ENCODE measurements around the gene TNKS2. TPM values are rescaled to one million over a fixed set of nuclear protein-coding genes. Genes with fewer than 3 reads are reported as not detected.
"Not testable (repeated sequence)": the region's sequence is repeated elsewhere in the genome, so short reads cannot be mapped to it uniquely, and the experiment has no call there.

TNKS2 gene
- total and polyA plus RNA-seq, 2 donors (not counting 1 experiment from before 2014, with no cell fraction given): 17.5 to 45.8 TPM

DNA sequence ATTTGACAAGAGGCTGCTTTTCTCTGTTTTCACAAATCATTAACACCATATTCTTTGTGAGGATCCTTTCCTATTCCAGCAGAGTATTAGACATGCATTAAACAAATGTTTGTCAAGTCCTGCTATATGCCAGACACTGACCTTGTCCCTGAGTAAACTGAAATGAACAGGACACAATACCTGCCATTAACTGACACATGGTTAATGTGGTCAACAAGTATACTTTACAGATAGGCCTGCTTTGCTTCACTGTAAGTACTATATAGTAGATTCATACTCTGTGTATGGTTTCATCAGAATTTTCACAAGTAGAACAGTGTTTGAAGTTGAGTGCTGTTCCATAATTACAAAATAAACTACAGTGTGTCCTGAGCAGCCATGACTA, 5.9 kb downstream of the TNKS2 start:
- Mint-ChIP-seq H3K27ac (no peak overlapping the region), H3K27me3 (no peaks in the 10 kb centered on the region), H3K9me3 (ENCODE audit: insufficient read depth) (no peaks in the 10 kb centered on the region), H3K4me1 (peaks cover 58% of the 10 kb centered on the region), H3K4me3 (no peak overlapping the region)
- ChIA-PET CTCF (no interaction called here), POLR2A (no interaction called here)
- Histone ChIP-seq H3K9me3 (ENCODE audit: control extremely low read depth in 1 of 3, control insufficient read depth in 2 of 3, insufficient read depth in 1 of 3, low read length in 2 of 3) (no peaks in the 10 kb centered on the region), H3K27ac (ENCODE audit: low read length in 2 of 2) (no peak overlapping the region), H3K4me1 (ENCODE audit: control insufficient read depth in 2 of 2, insufficient read depth in 2 of 2, low read length in 2 of 2) (peaks cover 25 to 28% of the 10 kb centered on the region in 2 donors), H4K20me1 (ENCODE audit: control insufficient read depth, insufficient read depth, low read length, poor library complexity, severe bottlenecking) (peaks cover 92% of the 10 kb centered on the region), H2AFZ (ENCODE audit: insufficient read depth, low read depth, low read length, poor library complexity, severe bottlenecking) (no peak overlapping the region), H3K79me2 (ENCODE audit: control insufficient read depth, insufficient read depth, low read length) (peaks cover 94% of the 10 kb centered on the region), H3K36me3 (replicated peaks in 1 of 2; ENCODE audit: control extremely low read depth in 1 of 2, control insufficient read depth in 1 of 2, extremely low read depth in 1 of 2, insufficient read depth in 2 of 2, low read length in 1 of 2) (peaks cover 18 to 45% of the 10 kb centered on the region in 2 experiments), H3K4me3 (ENCODE audit: control extremely low read depth in 1 of 5, extremely low read depth in 1 of 5, insufficient read depth in 1 of 5, low read depth in 2 of 5, low read length in 4 of 5) (no peak overlapping the region), H3K4me2 (replicated peaks; ENCODE audit: low read depth, low read length, poor library complexity, severe bottlenecking) (peak overlapping the region; percentile 3), H3K27me3 (replicated peaks in 1 of 4; ENCODE audit: control extremely low read depth in 1 of 4, control insufficient read depth in 3 of 4, insufficient read depth in 4 of 4, low read length in 3 of 4) (no peaks in the 10 kb centered on the region), H3K9ac (ENCODE audit: low read length) (no peak overlapping the region)
- intact Hi-C loops (cut with micrococcal nuclease): no loop called here
- DNase-seq (no peak), ATAC-seq (ENCODE audit: low read depth) (no peak)
- TF ChIP-seq EZH2 (IDR thresholded peaks at IDR 0.05; ENCODE audit: borderline replicate concordance, insufficient read depth, low read depth, low read length, poor library complexity, severe bottlenecking): no peak
- TF ChIP-seq, protein P1, sequence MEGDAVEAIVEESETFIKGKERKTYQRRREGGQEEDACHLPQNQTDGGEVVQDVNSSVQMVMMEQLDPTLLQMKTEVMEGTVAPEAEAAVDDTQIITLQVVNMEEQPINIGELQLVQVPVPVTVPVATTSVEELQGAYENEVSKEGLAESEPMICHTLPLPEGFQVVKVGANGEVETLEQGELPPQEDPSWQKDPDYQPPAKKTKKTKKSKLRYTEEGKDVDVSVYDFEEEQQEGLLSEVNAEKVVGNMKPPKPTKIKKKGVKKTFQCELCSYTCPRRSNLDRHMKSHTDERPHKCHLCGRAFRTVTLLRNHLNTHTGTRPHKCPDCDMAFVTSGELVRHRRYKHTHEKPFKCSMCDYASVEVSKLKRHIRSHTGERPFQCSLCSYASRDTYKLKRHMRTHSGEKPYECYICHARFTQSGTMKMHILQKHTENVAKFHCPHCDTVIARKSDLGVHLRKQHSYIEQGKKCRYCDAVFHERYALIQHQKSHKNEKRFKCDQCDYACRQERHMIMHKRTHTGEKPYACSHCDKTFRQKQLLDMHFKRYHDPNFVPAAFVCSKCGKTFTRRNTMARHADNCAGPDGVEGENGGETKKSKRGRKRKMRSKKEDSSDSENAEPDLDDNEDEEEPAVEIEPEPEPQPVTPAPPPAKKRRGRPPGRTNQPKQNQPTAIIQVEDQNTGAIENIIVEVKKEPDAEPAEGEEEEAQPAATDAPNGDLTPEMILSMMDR (IDR thresholded peaks at IDR 0.05): no peak

DNA sequence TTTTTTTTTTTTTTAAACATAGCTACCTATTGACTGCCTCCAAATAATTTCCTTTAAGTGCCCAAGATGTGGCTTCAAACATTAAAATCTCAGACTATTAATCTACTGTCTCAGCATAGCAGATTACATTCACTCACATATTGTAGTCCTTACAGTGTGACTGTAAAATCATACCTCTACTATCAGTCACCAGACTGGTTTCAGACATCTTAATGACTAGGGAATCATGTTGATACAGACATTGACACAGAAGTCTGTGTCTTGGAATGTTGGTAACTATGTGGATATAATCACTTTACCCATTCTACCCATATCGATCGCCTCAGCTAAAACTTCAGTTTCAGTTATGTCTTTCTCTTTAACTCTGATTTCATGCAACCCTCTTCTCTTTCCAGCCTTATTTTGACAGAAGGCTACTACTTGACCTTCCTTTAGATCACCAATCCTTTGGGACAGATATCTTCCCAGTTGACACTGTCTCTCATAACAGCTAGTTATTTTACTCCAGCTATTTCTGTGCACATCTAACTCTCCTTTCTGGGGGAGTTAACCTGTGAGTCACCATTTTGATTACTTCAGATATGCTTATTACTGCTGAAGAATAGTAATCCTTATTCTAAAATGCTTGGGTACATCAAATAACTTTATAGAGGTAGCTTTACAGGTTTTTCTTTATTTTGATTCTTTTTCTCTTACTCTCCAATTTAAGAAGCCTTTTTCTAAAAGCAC, 7.0 kb downstream of the TNKS2 start:
- Histone ChIP-seq H3K36me3 (replicated peaks in 1 of 2; ENCODE audit: control extremely low read depth in 1 of 2, control insufficient read depth in 1 of 2, extremely low read depth in 1 of 2, insufficient read depth in 2 of 2, low read length in 1 of 2) (peaks cover 18 to 49% of the 10 kb centered on the region in 2 experiments), H3K9ac (ENCODE audit: low read length) (no peak overlapping the region), H3K79me2 (ENCODE audit: control insufficient read depth, insufficient read depth, low read length) (peaks cover 94% of the 10 kb centered on the region), H3K27me3 (replicated peaks in 1 of 4; ENCODE audit: control extremely low read depth in 1 of 4, control insufficient read depth in 3 of 4, insufficient read depth in 4 of 4, low read length in 3 of 4) (no peaks in the 10 kb centered on the region), H3K4me3 (ENCODE audit: control extremely low read depth in 1 of 5, extremely low read depth in 1 of 5, insufficient read depth in 1 of 5, low read depth in 2 of 5, low read length in 4 of 5) (no peak overlapping the region), H3K9me3 (ENCODE audit: control extremely low read depth in 1 of 3, control insufficient read depth in 2 of 3, insufficient read depth in 1 of 3, low read length in 2 of 3) (no peaks in the 10 kb centered on the region), H3K4me1 (ENCODE audit: control insufficient read depth in 2 of 2, insufficient read depth in 2 of 2, low read length in 2 of 2) (peaks cover 15 to 20% of the 10 kb centered on the region in 2 donors), H3K4me2 (replicated peaks; ENCODE audit: low read depth, low read length, poor library complexity, severe bottlenecking) (no peak overlapping the region), H4K20me1 (ENCODE audit: control insufficient read depth, insufficient read depth, low read length, poor library complexity, severe bottlenecking) (peaks cover 91% of the 10 kb centered on the region), H3K27ac (ENCODE audit: low read length in 2 of 2) (peak overlapping the region in 1 of 2 donors; percentile 35), H2AFZ (ENCODE audit: insufficient read depth, low read depth, low read length, poor library complexity, severe bottlenecking) (no peak overlapping the region)
- Mint-ChIP-seq H3K27me3 (no peaks in the 10 kb centered on the region), H3K4me3 (no peak overlapping the region), H3K27ac (no peak overlapping the region), H3K9me3 (ENCODE audit: insufficient read depth) (no peaks in the 10 kb centered on the region), H3K4me1 (peaks cover 47% of the 10 kb centered on the region)
- POLR2A ChIA-PET: no interaction called here
- ATAC-seq (ENCODE audit: low read depth): no peak
- no peak for DNase-seq
- no CpG with 5 or more reads among the region's 2 CpGs for WGBS (ENCODE audit: insufficient coverage)
- intact Hi-C loops (cut with micrococcal nuclease): no loop called here
- CTCF ChIA-PET: no interaction called here
- no peak for TF ChIP-seq EZH2 (IDR thresholded peaks at IDR 0.05; ENCODE audit: borderline replicate concordance, insufficient read depth, low read depth, low read length, poor library complexity, severe bottlenecking)
- TF ChIP-seq, protein P1 (IDR thresholded peaks at IDR 0.05): no peak

DNA sequence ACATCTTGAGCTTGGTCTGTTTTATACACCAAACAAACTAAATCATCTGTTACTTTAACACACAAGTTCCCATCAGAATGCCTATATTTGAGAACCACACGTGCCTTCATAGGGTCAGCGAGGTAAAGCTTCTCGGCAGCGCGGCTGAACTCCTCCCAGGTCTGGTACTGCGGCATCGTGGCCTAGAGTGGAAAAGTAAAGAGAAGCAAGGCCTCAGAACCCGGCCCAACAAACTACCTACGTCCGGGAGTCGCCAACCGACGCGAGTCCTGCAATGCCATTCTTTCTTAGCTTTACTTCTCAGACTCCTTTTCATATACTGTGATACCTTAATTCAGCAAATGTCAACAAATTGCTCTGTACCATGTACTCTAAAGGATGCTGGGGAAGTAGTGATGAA, 9.0 kb downstream of the TNKS2 start:
- H3K4me1 Mint-ChIP-seq: peaks cover 42% of the 10 kb centered on the region
- H3K4me3 ChIP-seq (ENCODE audit: control extremely low read depth in 1 of 5, extremely low read depth in 1 of 5, insufficient read depth in 1 of 5, low read depth in 2 of 5, low read length in 4 of 5); H3K27me3 Mint-ChIP-seq; intact Hi-C loops (cut with micrococcal nuclease); H3K9ac ChIP-seq (ENCODE audit: low read length); H2AFZ ChIP-seq (ENCODE audit: insufficient read depth, low read depth, low read length, poor library complexity, severe bottlenecking); ATAC-seq (ENCODE audit: low read depth); H3K4me3 Mint-ChIP-seq; H3K27ac Mint-ChIP-seq; H3K27ac ChIP-seq (ENCODE audit: low read length in 2 of 2); POLR2A ChIA-PET; H3K9me3 Mint-ChIP-seq (ENCODE audit: insufficient read depth); H3K27me3 ChIP-seq (replicated peaks in 1 of 4; ENCODE audit: control extremely low read depth in 1 of 4, control insufficient read depth in 3 of 4, insufficient read depth in 4 of 4, low read length in 3 of 4); H3K4me2 ChIP-seq (replicated peaks; ENCODE audit: low read depth, low read length, poor library complexity, severe bottlenecking); DNase-seq; H3K9me3 ChIP-seq (ENCODE audit: control extremely low read depth in 1 of 3, control insufficient read depth in 2 of 3, insufficient read depth in 1 of 3, low read length in 2 of 3): not testable (repeated sequence)
- CTCF ChIA-PET: interaction anchor here (1.6 kb wide), 1 partner anchor 48 kb away, joined by 3 read pairs; no protein-coding TSS in a partner anchor
- Histone ChIP-seq H4K20me1 (ENCODE audit: control insufficient read depth, insufficient read depth, low read length, poor library complexity, severe bottlenecking) (peaks cover 85% of the 10 kb centered on the region), H3K4me1 (ENCODE audit: control insufficient read depth in 2 of 2, insufficient read depth in 2 of 2, low read length in 2 of 2) (peaks cover 9 to 11% of the 10 kb centered on the region in 2 donors), H3K36me3 (replicated peaks in 1 of 2; ENCODE audit: control extremely low read depth in 1 of 2, control insufficient read depth in 1 of 2, extremely low read depth in 1 of 2, insufficient read depth in 2 of 2, low read length in 1 of 2) (peaks cover 16 to 44% of the 10 kb centered on the region in 2 experiments), H3K79me2 (ENCODE audit: control insufficient read depth, insufficient read depth, low read length) (peaks cover 94% of the 10 kb centered on the region)
- no CpG with 5 or more reads among the region's 14 CpGs for WGBS (ENCODE audit: insufficient coverage)

Data from B cell (primary cell).